ENCODE measurements around the gene TMEM184A. TPM values are rescaled to one million over a fixed set of nuclear protein-coding genes. Genes with fewer than 3 reads are reported as not detected.

Gene TMEM184A
- total RNA-seq, 4 donors from 2014 or later, result 55.0 to 234 (median 112) TPM

- H3K4me1 ChIP-seq, result peaks cover 69% of the 10 kb centered on the region
- peaks cover 5% of the 10 kb centered on the region for H3K36me3 ChIP-seq
- WGBS, result 18% methylated on average over 9 of the region's 9 CpGs
- H3K27me3 ChIP-seq, result no peaks in the 10 kb centered on the region
- TF ChIP-seq POLR2AphosphoS5 (IDR thresholded peaks at IDR 0.05), result no peak
- no peak for TF ChIP-seq POLR2A (IDR thresholded peaks at IDR 0.05)
- no peak for TF ChIP-seq EP300 (IDR thresholded peaks at IDR 0.05)
- TF ChIP-seq CTCF (IDR thresholded peaks at IDR 0.05), result no peak
- H3K27ac ChIP-seq, result peak overlapping the region; percentile 98
- H3K9me3 ChIP-seq, result no peaks in the 10 kb centered on the region
- DNase-seq (ENCODE audit: low spot score in 2 of 2), result no peak
- H3K4me3 ChIP-seq, result peak overlapping the region; percentile 80
Measured at GRCh38 chr7:1533255-1533546, 22.8 kb downstream of the TMEM184A start.

DNA sequence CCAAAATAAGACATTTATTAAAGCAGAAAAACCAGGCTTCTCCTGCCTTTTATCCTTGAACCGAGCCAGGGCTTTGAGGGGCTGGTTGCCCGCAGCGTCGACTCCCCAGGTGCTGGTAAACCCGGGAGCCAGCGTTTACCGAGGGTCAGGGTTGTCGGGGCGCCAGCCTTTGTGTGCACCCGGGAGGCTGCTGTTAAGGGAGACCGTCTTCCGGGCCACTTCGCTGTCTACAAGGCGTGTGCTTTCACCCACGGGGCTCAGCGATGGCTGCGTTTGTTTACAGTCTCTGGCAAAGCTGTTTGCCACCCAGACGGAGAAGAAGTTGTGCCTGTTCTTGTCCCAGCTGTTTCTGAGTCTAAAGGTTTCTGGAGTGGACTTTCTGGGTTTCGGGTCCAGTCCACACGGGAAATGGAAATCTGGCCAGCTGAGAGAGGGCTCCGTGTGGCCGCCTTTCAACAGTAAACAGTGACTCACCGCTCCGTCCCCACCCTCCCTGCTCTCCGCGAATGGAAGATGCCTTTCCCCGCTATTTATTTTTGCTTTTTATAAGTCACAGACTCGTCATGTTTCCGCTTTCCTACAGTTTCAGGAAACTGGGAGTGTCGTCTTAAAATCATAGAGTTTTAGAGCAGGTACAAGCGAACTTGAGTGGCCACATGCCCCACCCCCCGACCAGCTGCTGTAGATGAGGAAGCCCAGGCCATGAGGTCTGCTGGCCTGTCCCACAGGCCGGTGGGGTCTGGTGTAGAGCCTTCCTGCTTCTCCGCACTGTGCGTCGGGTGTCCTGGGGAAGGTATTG, 23.4 kb downstream of the TMEM184A start:
- H3K27me3 ChIP-seq, result no peaks in the 10 kb centered on the region
- peaks cover 5% of the 10 kb centered on the region for H3K36me3 ChIP-seq
- DNase-seq (ENCODE audit: low spot score in 2 of 2), result peak; percentile 91 to 92
- no peaks in the 10 kb centered on the region for H3K9me3 ChIP-seq
- peak overlapping the region; percentile 80 for H3K4me3 ChIP-seq
- TF ChIP-seq POLR2A (IDR thresholded peaks at IDR 0.05) (peak in 1 of 2 donors; percentile 62), CTCF (IDR thresholded peaks at IDR 0.05) (no peak), POLR2AphosphoS5 (IDR thresholded peaks at IDR 0.05) (peak in 1 of 3 donors; percentile 7), EP300 (IDR thresholded peaks at IDR 0.05) (no peak)
- peak overlapping the region; percentile 98 for H3K27ac ChIP-seq
- H3K4me1 ChIP-seq, result peaks cover 64% of the 10 kb centered on the region
- WGBS, result 3% methylated on average over 30 of the region's 36 CpGs

GRCh38 chr7:1531979-1532455, 24.0 kb downstream of the TMEM184A start:
- 24% methylated on average over 8 of the region's 10 CpGs for WGBS
- TF ChIP-seq EP300 (IDR thresholded peaks at IDR 0.05), result no peak
- no peak for TF ChIP-seq CTCF (IDR thresholded peaks at IDR 0.05)
- no peak for TF ChIP-seq POLR2AphosphoS5 (IDR thresholded peaks at IDR 0.05)
- TF ChIP-seq POLR2A (IDR thresholded peaks at IDR 0.05), result no peak

DNA sequence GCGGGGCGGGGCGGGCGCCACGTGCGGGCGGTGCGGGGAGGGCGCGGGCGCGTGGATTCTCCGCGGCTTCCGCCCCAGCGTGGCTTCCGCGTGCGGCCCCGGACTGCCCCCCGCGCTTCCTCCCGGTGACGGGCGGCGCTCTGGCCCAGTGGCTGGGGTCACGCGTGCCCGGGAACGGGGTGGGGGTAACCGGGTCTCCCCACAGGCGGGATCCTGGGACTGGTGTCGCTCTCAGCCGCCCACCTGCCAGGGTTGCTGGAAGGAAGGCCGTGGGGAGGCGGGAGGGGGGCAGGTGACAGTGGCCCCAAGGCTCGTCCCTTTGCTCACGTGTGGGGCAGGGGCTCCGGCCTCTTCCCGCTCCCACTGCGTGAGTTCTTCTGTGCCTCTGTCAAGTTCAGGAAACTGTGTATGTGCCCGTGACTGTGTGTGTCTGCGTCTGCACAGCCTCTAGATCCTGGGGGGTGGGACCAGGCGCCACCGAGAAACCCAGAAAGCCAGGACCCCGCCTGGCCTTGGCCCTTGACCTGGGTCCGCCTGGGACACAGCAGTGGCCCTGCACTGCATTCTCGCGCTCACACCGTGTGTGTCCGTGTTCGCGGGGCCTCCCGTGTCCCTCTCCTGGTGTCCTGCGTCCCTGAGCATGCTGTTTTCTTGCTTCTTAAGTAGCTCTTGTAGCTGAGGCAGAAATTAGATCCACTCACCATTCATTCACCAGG, 24.6 kb downstream of the TMEM184A start:
- 0% methylated on average over 1 of the region's 55 CpGs for WGBS
- H3K4me3 ChIP-seq, result peak overlapping the region; percentile 80
- H3K36me3 ChIP-seq, result peaks cover 5% of the 10 kb centered on the region
- peak overlapping the region; percentile 98 for H3K27ac ChIP-seq
- TF ChIP-seq CTCF (IDR thresholded peaks at IDR 0.05), result no peak
- TF ChIP-seq POLR2A (IDR thresholded peaks at IDR 0.05), result peak in 1 of 2 donors; percentile 22
- peak in 1 of 3 donors; percentile 17 for TF ChIP-seq POLR2AphosphoS5 (IDR thresholded peaks at IDR 0.05)
- TF ChIP-seq EP300 (IDR thresholded peaks at IDR 0.05), result no peak
- H3K4me1 ChIP-seq, result peaks cover 57% of the 10 kb centered on the region
- peak in 1 of 2 donors; percentile 83 for DNase-seq (ENCODE audit: low spot score in 2 of 2)
- no peaks in the 10 kb centered on the region for H3K9me3 ChIP-seq
- H3K27me3 ChIP-seq, result no peaks in the 10 kb centered on the region

More at GRCh38 chr7:1531979-1532455, 24.0 kb downstream of the TMEM184A start:
- DNase-seq (ENCODE audit: low spot score in 2 of 2), result peak in 1 of 2 donors; percentile 79
- H3K9me3 ChIP-seq, result no peaks in the 10 kb centered on the region
- peak overlapping the region; percentile 80 for H3K4me3 ChIP-seq
- H3K27ac ChIP-seq, result peak overlapping the region; percentile 98
- peaks cover 60% of the 10 kb centered on the region for H3K4me1 ChIP-seq
- no peaks in the 10 kb centered on the region for H3K27me3 ChIP-seq
- peaks cover 5% of the 10 kb centered on the region for H3K36me3 ChIP-seq

DNA sequence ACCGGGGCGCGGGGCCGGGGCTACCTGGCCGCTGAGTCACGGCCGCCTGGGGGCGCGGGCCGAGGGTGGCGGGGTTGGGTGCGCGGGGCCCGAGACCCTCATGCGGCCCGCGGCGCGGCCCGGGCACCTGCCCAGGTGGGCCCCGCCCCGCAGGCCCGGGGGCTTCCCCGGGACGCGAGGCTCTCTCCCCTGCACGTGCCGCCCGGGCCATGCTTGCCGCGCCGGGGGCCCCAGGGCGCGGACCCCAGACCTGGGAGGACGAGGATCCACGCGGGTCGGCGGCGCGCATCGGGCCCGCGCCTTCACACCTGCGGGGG, 25.1 kb downstream of the TMEM184A start:
- H3K27me3 ChIP-seq, result no peaks in the 10 kb centered on the region
- TF ChIP-seq EP300 (IDR thresholded peaks at IDR 0.05), result no peak
- no peak for TF ChIP-seq POLR2AphosphoS5 (IDR thresholded peaks at IDR 0.05)
- H3K36me3 ChIP-seq, result peaks cover 4% of the 10 kb centered on the region
- peak overlapping the region; percentile 80 for H3K4me3 ChIP-seq
- DNase-seq (ENCODE audit: low spot score in 2 of 2), result no peak
- H3K4me1 ChIP-seq, result peaks cover 54% of the 10 kb centered on the region
- H3K27ac ChIP-seq, result peak overlapping the region; percentile 98
- 0% methylated on average over 6 of the region's 45 CpGs for WGBS
- no peaks in the 10 kb centered on the region for H3K9me3 ChIP-seq
